COLO668 (cell line): Measurements from ENCODE around the gene DNAJC16.
A peak's percentile ranks its signal among the peaks of the same experiment; 100 is the strongest.
"Not testable (repeated sequence)": the region's sequence is repeated elsewhere in the genome, so short reads cannot be mapped to it uniquely, and the experiment has no call there.

Experiments
- DNase-seq: peaks from one replicate; lab custom pipeline; 2025; ENCODE audit not compliant: unreplicated experiment; lab: John Stamatoyannopoulos, UW

DNAJC16 gene

GRCh38 chr1:15578921-15579682 lies 52.5 kb downstream of the DNAJC16 start:
- no peak for DNase-seq

- no peak for DNase-seq
Observed at GRCh38 chr1:15579683-15580047, 53.0 kb downstream of the DNAJC16 start.

- no peak for DNase-seq
Observed at GRCh38 chr1:15583016-15583706, 56.5 kb downstream of the DNAJC16 start.

GRCh38 chr1:15584489-15585363 lies 58.1 kb downstream of the DNAJC16 start, which contains the start of gene AGMAT:
AGMAT (minus strand) TSS chr1:15585051; CDS start chr1:15584967, 84 bp downstream.
- peak; percentile 90 for DNase-seq

GRCh38 chr1:15592285-15592684 lies 65.6 kb downstream of the DNAJC16 start:
- no peak for DNase-seq

GRCh38 chr1:15595809-15596617 lies 69.4 kb downstream of the DNAJC16 start:
- DNase-seq: no peak

- no peak for DNase-seq
Observed at GRCh38 chr1:15598436-15598835, 71.8 kb downstream of the DNAJC16 start.

GRCh38 chr1:15603050-15603965 lies 76.7 kb downstream of the DNAJC16 start:
- peak; percentile 100 for DNase-seq

- not testable (repeated sequence) for DNase-seq
Observed at GRCh38 chr1:15603966-15604282, 77.3 kb downstream of the DNAJC16 start.

- not testable (repeated sequence) for DNase-seq
Observed at GRCh38 chr1:15604400-15604799, 77.8 kb downstream of the DNAJC16 start.

GRCh38 chr1:15605398-15606383 lies 79.0 kb downstream of the DNAJC16 start:
- DNase-seq: no peak

- peak; percentile 43 for DNase-seq
Observed at GRCh38 chr1:15609631-15610030, 83.0 kb downstream of the DNAJC16 start.

- peak; percentile 53 for DNase-seq
Observed at GRCh38 chr1:15610167-15610566, 83.5 kb downstream of the DNAJC16 start.

- no peak for DNase-seq
Observed at GRCh38 chr1:15616373-15617172, 89.9 kb downstream of the DNAJC16 start.

GRCh38 chr1:15617173-15618076 lies 90.8 kb downstream of the DNAJC16 start, which contains the start of gene DDI2:
DDI2 (plus strand) TSS chr1:15617458; CDS start chr1:15617671, 213 bp downstream.
- peak; percentile 100 for DNase-seq

GRCh38 chr1:15618077-15618654 lies 91.5 kb downstream of the DNAJC16 start:
- no peak for DNase-seq
